GM12873 (cell line): ENCODE measurements around the gene ZNF768.

ENCODE experiments used
- CTCF ChIP-seq: IDR thresholded peaks from 2 replicates; pipeline ENCODE4 v1.5.1; 2012; ENCODE audit warnings: low read depth, mild to moderate bottlenecking, moderate library complexity, low read length, control low read depth; ENCODE audit not compliant: insufficient read depth; ENCODE audit errors: missing control alignments

Gene ZNF768

GRCh38 chr16:30518552-30518951 lies 7.8 kb downstream of the ZNF768 start:
- no peak for TF ChIP-seq CTCF

- no peak for TF ChIP-seq CTCF
Observed at GRCh38 chr16:30515275-30515674, 11.1 kb downstream of the ZNF768 start.

GRCh38 chr16:30511509-30511908 lies 14.9 kb downstream of the ZNF768 start:
- TF ChIP-seq CTCF = no peak

GRCh38 chr16:30510376-30510938 lies 15.9 kb downstream of the ZNF768 start:
- no peak for TF ChIP-seq CTCF

GRCh38 chr16:30509081-30509765 lies 17.1 kb downstream of the ZNF768 start:
- TF ChIP-seq CTCF = no peak

- no peak for TF ChIP-seq CTCF
Observed at GRCh38 chr16:30503403-30504296, 22.7 kb downstream of the ZNF768 start.

GRCh38 chr16:30499284-30499683 lies 27.1 kb downstream of the ZNF768 start:
- TF ChIP-seq CTCF = no peak
